HG03575 (cell line): ENCODE results near the gene GRK2.
"Not testable (repeated sequence)": the region's sequence is repeated elsewhere in the genome, so short reads cannot be mapped to it uniquely, and the experiment has no call there.

Experiments used
- ATAC-seq: cut with Tn5 transposase; IDR thresholded peaks from one replicate; pipeline ENCODE4 v1.9.1; 2021; ENCODE audit not compliant: unreplicated experiment, insufficient number of reproducible peaks, low FRiP score; ENCODE audit errors: extremely low read depth

GRK2 gene

DNA sequence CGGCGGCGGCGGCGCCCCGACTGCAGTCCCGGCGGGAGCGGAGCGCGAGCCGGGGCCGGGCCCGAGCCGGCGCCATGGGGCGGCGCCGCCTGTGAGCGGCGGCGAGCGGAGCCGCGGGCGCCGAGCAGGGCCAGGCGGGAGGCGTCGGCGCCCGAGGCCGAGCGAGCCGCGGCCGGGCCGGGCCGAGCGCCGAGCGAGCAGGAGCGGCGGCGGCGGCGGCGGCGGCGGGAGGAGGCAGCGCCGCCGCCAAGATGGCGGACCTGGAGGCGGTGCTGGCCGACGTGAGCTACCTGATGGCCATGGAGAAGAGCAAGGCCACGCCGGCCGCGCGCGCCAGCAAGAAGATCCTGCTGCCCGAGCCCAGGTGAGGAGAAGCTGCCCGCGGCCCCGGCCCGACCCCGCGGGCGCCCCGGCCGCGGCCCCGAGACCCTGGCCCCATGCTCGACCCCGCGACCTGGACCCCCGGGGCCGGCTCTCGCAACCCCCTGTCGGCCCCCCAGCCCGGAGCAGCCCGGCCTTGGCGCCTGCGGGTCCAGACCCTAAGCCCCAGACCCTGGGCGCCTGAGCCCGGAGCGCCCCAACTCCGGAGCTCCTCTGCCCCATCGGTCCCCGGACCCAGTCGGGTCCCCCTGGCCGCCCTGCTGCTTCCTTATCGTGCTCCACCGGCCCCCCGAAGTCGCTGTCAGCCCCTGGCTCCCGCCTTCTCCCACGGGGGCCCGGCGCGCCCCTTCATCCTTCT, at the start of gene GRK2:
GRK2 (plus strand) TSS at position 25 of the 739 bp plus-strand sequence; CDS start at position 252, 227 bp downstream.
- ATAC-seq = no peak

- no peak for ATAC-seq
Observed at GRCh38 chr11:67227726-67228125, 38.5 kb upstream of the GRK2 start.

- ATAC-seq = no peak
Observed at GRCh38 chr11:67230406-67230805, 35.9 kb upstream of the GRK2 start.

- ATAC-seq = no peak
Observed at GRCh38 chr11:67230886-67231285, 35.4 kb upstream of the GRK2 start.

- no peak for ATAC-seq
Observed at GRCh38 chr11:67233584-67234190, 32.6 kb upstream of the GRK2 start.

DNA sequence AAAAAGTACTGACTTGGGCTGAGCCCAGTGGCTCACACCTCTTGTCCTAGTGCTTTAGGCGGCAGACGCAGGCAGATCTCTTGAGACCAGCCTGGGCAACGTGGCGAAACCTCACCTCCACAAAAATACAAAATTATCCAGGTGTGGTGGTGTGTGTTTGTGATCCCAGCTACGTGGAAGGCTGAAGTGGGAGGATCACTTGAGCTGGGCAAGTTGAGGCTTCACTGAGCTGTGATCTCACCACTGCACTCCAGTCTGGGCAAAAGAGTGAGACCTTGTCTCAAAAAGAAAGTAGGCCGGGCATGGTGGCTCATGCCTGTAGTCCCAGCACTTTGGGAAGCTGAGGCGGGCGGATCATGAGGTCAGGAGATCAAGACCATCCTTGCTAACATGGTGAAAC, 31.7 kb upstream of the GRK2 start:
- not testable (repeated sequence) for ATAC-seq

DNA sequence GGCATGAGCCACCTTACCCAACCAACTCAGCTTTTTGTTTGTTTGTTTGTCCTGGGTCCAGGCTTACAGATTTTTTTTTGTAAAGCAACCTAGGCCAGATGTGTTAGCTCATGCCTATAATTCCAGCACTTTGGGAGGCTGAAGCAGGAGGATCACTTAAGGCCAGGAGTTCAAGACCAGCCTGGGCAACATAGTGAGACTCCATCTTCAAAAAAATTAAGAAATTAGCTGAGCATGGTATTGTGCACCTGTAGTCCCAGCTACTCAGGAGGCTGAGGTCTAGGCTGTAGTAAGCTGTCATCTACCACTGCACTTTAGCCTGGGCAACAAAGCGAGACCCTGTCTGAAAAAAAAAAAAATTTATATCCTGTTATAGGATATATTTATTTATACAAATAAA, 28.7 kb upstream of the GRK2 start:
- ATAC-seq = no peak

DNA sequence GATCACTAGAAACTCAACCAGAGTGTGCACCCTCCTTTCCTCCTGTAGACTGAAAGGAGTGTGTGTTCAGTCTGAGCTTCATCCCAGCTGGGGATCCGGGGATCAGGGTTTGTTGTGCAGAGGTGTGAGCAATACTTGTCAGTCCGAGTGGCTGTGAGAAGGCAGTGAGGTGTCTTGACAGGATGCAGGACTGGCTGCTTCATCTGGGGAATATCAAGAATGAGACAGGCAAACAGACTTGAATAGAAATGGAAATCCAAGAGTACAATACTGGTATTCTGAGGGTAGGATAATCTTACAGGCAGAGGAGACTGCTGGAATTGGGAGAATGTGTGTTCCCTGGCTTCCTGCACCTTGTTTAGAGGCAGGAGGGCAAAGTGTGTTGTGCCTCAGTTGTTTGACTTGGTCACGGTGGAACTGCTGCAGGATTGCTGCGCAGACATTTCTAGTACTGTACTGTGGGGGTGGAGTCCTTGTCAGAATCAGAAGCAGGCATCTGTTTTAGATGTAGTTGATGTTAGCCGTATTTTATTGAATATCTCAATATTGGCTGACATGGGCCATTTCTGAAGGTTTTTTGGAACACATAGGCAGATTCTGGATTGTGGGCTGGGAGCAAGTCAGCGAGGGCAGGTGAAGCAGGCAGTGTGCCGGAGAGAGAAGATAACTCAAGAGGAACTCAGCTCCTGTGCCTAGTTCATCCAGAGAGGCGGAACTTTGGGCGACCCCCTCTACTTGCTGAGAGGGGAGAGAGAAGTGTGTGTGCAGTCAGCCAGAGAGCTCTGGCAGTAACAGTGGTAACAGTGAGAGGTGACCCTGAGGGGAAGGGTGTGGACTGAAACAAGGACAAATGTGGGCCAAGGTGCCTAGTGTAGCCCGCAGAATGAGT, 27.1 kb upstream of the GRK2 start:
- no peak for ATAC-seq

- ATAC-seq = no peak
Observed at GRCh38 chr11:67239783-67240575, 26.3 kb upstream of the GRK2 start.

GRCh38 chr11:67240576-67241389, 25.5 kb upstream of the GRK2 start:
- no peak for ATAC-seq

GRCh38 chr11:67242548-67242947, 23.7 kb upstream of the GRK2 start:
- no peak for ATAC-seq

DNA sequence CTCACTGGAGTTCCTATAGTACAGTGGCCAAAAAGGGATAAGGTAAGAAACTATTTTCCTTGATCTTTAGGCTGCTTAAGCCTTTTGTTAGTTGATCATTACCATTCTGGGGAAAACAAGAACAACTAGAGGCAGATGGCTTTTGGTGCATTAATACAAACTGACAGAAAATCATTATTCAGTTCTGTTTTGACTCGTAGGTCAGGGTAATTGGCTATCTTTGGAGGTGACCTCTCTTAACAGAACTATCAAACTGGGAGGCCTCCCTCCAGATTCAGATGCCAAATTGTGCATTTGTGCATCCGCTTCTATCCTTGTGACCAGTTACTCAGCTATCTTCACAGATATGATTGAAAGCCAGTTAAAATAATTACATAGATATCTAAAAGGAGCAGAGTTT, 23.2 kb upstream of the GRK2 start:
- no peak for ATAC-seq

DNA sequence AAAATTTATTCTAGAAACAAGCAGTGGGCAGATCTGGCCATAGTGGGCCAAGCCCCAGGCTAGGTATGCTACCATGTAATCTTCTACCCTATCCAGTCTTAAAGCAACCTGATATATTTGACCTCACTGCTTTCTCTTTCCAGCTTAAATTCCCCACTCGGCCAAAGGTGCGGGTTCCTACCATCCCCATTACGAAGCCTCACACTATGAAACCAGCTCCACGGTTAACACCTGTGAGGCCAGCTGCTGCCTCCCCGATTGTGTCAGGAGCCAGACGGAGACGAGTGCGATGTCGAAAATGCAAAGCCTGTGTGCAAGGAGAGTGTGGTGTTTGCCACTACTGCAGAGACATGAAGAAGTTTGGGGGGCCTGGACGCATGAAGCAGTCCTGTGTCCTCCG, 21.2 kb upstream of the GRK2 start:
- no peak for ATAC-seq

GRCh38 chr11:67247946-67248550, 18.2 kb upstream of the GRK2 start:
- no peak for ATAC-seq

DNA sequence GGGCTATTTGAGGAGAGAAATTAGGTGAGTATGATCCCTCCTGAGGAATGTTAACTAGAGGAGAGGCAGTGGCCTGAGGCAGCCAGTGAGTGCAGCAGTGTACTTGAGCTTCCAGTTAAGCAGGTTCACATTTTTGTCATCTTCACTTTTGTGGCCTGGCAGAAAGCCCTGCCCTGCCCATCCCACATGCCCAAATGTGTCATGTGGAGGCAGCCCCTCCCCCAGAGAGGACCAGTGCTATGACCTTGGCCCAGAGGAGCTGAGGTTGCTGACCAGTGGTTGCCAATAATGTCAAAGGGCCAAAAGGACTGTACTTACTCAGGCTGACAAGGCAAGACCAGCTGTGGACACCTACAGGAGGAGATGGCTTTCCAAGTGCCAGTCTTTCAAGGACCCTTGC, 17.6 kb upstream of the GRK2 start:
- ATAC-seq = no peak

- no peak for ATAC-seq
Observed at GRCh38 chr11:67250059-67251043, 15.9 kb upstream of the GRK2 start.

DNA sequence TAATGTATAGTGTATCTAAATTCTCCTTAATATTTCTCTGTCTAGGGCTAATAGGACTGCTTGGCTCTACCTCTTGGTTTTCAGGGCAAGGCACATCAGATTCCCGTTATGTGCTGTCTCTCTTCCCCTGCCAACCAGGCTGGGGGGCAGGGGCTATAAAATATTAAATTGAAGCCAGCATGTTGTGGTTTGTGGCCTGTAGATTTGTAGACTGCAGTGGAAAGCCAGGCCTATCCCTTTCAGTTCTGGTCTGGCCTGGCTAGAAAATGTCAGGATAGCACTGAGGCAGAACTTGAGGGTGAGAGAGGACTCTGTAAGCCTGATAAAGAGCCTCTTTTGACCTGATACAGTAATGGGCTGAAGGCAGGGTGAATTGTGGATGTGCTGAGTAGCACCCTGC, 14.4 kb upstream of the GRK2 start:
- no peak for ATAC-seq
